Activated T-cell treated with anti-CD3 and anti-CD28 coated beads for 1 hour (primary cell): ENCODE data around the gene TYW1.
"Not testable (repeated sequence)": the region's sequence is repeated elsewhere in the genome, so short reads cannot be mapped to it uniquely, and the experiment has no call there.

Source experiments
- DNase-seq: peaks from one replicate; pipeline ENCODE4 v3.0.0-alpha.2; 2020; ENCODE audit warnings: low read depth

TYW1 gene

DNA sequence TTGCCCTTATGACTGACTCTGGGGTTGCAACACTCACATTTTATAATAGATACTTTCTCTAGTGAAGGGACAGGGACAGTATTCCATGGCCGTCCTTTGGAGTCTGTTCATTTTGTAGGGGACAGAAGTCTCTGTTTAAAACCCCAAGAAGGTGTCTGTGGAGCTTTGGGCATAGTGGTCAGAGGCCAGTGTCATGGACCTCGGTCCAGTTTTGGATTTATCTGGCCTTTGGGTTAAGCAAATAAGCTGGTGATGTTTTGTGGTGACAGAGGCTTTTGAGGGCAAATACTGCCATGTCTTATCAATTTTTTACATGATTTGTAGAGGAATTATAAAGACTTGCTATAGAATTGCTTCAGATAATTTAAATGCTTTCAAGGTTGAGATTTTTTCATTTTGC, 50.2 kb downstream of the TYW1 start:
- DNase-seq: not testable (repeated sequence)

DNA sequence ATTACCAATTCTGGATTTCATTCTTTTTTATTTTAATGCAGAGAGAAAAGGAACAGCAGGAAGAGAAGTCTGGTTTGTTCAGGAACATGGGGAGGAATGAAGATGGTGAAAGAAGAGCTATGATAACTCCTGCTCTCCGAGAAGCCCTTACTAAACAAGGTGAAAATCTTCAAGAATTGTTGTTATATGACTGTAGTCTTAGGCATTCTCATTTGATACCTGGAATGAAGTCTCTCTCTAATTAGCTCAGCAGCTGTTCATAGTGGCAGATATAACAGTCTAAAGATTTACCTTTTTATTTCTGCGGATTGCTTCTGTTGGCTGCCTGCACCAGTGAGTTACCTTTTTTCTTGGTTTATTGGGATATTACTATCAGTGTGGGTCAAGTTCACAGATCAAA, 53.3 kb downstream of the TYW1 start:
- DNase-seq: not testable (repeated sequence)

DNA sequence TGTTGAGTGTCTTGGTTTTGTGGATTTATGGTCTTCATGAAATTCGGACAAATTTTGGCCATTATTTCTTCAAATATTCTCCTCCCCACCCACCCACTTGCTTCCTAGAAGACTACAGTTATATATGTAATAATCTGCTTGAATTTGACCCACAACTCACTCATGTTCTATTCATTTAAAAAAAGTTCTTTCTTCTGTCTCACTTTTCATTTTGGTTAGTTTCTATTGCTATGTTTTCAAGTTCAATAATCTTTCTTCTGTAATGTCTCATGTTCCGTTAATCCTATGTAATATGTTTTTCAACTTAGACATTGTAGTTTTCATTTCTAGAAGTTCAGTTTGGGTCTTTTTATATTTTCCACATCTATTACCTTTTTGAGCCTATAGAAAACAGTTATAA, 55.5 kb downstream of the TYW1 start:
- DNase-seq: not testable (repeated sequence)

DNA sequence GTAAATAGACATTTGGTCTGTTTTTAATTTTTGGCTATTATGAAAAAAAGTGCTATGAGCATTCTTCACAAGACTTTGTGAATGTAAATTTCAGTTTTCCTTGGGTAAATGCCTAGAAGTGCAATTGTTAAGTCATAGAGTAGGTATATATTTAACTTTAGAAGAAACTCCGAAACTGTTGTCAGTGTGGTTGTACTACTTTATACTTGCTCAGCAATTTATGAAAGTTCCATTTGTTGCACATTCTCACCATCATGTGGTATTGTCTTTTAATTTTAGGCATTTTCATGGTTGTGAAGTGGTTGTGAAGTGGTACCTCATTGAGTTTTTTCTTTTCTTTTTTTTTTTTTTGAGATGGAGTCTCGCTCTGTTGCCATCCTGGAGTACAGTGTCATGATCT, 60.0 kb downstream of the TYW1 start:
- DNase-seq: no peak

DNA sequence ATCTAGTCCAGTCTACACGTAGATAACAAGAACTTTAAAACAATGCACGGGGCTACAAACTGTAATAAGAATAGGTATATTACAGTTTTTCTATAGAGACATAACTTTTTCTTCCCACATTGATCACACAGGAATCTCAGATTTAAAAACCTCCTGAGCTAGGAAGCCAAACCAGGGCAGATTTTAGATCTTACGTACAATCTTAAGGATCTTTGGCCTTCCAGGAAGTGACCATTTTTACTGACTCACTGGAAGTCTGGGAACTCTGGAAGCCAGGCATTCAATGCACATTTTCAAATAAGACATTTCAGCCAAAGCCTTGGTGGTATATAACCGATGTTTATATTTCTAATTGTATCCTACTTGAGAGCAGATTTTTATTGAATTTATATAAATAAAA, 64.7 kb downstream of the TYW1 start:
- DNase-seq: not testable (repeated sequence)

DNA sequence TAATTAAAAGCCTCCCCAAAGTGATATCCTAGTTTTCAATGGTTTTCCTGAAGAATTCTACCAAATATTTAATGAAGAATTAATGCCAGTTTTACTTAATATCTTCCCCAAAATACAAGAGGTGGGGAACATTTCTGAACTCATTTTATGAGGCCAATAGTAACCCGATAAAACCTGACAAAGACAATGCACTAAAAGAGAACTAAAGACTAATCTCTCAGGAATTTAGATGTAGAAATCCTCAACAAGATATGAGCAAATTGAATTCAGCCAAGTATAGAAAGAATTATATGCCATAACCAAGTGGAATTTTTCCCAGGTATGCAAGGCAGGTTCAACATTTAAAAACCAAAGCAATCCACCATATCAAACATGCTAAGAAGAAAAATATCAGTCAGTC, 66.2 kb downstream of the TYW1 start:
- not testable (repeated sequence) for DNase-seq

DNA sequence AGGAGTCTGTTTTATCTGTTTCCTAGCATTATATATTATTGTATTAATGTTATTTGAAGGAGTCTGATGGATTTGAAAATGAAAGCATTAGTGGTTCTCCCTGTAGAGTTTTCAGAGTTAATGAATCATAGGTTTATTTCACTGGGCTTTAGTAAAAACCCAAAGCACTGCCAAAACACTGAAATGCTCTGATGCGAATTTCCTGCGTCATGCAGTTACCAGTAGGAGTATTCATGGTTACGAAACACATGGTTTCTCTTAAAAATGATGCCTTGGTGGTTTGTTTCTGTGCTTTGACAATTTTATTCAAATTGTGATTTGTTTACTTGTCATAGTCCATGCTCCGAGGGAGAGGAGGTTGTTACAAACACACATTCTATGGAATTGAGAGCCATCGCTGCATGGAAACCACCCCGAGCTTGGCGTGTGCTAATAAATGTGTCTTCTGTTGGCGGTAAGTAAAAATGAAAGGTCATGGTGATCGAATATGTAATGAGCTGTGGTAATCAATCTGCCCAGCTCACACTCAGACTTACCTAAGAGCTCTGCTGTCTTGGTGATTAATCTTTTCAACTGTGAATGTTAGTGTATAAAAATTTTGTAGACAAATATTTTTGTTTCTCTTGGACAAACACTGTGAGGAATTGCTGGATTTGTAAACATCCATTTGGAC, 70.5 kb downstream of the TYW1 start:
- not testable (repeated sequence) for DNase-seq

DNA sequence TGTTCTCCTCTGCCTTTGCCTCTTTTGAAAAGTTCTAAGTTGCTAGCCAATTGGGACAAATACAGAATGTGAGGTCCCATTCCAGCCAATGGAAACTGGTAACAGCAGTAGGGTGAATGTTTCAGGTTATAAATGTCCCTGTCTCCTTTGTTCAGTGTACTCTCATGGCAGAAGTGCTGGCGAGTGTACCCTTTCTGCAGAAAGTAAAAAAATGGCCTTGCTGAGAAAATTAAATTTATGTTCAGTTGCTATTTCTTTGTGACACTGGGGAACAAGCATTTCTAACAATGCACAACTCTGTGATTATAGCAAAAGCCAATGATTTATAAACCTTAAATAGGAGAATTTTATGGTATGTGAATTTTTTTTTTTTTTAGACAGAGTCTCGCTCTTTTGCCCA, 79.5 kb downstream of the TYW1 start:
- DNase-seq: not testable (repeated sequence)

DNA sequence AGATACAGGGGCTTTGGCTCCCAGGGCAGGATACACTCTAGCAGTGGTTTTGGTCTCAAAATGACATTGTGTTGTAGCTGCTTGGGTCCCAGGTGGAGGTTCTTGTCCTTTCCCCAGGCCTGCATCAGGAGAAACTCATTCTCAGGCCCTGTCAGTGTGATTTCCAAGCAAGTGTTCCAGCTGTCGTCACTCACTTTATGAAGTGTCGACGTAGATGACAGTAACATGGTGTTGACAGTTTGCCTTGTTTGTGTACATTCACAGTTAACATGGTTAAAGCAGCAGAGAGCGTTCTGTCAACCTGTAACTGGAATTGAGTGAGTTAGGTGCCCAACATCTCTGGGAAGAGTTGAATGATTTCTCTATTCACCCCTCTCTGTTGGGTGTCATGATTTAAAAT, 86.2 kb downstream of the TYW1 start:
- not testable (repeated sequence) for DNase-seq

DNA sequence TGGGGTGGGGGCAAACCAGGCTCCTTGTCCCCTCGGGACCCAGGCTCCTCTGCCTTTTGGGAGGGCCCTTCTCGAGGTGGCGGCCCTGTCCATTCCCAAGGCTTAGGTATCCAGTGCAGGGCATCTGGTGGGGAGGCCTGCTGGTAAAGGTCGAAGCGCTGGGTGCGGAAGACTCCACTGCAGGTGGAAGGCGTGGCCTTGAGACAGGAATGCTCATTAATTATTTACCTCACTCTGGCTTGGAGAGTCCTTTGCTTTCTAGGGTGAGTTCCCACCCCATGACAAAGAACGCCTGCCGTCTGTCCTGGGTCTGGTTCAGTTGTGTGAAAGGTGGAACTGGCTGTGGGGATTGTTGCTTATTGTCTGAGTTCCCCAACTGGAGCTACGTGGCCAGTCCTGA, 92.6 kb downstream of the TYW1 start:
- DNase-seq: not testable (repeated sequence)

DNA sequence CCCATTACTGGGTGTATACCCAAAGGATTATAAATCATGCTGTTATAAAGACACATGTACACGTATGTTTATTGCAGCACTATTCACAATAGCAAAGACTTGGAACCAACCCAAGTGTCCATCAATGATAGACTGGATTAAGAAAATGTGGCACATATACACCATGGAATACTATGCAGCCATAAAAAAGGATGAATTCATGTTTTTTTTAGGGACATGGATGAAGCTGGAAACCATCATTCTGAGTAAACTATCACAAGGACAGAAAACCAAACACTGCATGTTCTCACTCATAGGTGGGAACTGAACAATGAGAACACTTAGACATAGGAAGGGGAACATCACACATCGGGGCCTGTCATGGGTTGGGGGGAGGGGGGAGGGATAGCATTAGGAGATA, 94.4 kb downstream of the TYW1 start:
- DNase-seq: not testable (repeated sequence)

DNA sequence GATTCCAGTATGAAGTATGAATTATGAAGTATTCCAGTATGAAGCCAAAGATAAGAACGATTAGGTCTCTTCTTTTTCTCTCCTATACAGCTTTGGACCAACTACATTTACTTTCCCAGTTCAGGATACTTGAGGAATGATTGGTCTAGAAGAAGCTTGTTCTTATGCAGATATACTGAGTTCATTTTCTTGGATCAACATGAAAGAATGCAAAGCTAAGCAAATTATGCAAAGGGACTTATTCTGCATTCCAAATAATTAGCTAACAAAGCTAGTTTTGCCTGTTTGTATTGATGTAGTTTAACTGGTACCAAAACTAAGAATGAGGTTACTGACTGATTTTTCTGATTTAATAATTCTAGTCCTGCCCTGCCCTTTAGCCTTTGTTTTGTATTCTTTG, 101.4 kb downstream of the TYW1 start:
- DNase-seq: not testable (repeated sequence)

DNA sequence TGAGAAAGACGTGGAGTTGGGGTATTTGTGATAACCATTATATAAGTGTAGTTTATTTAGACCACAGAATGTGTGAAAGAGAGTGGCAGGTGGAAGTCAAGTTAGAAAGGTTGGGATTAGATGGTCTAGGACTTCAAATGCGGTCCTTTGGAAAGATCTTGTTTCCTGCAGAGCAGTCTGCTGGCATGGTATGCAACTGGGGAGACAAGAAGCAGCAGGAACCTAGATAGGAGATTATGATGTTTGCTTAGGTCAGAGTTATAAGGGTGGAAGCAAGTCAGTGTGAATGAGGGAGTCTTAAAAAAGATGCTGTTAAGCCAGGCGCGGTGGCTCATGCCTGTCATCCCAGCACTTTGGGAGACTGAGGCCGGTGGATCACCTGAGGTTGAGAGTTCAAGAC, 102.8 kb downstream of the TYW1 start:
- DNase-seq: not testable (repeated sequence)

DNA sequence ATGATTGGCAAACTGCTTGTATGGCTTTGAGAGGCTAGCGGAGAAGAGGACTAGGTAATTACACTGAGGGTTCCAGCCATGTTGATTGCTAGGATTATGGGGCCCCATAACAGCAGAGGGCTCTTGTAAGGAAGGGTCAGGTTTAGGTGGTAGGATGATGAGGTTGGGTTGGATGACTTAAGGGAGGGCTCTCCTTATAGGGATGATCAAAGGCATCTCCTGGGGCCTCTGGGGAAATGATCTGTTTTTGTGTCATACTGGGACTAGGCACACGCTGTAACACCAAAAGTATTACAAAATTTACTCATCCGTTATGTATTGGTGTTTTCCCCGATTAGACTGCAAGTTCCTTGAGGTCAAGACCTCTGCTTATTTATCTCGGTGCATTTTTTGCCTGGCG, 103.4 kb downstream of the TYW1 start:
- DNase-seq: not testable (repeated sequence)

DNA sequence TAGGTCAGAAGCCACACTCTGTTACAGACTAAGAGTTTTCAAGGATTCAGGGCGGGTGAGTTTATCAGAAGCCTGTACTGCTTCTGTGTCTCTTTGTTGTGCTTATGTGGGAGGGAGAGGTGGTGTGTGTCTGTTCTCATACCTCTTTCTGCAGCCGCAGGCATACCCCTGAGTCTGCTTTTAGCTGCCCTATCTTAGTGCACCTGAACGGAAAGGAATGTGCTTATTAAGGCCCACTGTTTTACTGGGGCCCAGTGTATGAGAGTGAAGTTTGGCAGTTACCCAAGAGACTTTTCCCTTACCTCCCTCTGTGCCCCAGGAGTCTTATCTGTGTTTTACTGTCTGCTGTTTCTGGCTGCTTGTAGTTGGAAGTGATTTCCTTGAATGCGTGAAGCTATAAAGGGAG, 104.3 kb downstream of the TYW1 start:
- DNase-seq: no peak

DNA sequence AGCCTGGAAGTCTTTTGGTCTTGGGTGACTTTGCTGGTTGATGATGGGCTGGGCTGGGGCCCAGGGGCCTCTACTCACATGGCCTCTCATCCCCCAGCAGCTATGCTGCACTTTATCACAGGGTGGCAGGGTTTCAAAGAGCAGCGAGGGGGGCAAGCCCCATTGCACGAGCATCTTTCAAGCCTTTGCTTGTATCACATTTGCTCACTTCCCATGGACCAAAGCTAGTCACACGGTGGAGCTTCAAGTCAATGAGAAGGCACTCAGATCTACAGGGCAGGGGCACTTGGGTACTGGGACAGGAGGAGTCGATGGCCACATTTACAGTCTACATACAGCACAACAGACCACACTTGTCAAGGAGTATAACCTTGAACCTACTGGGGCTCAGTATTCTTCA, 108.3 kb downstream of the TYW1 start:
- not testable (repeated sequence) for DNase-seq

DNA sequence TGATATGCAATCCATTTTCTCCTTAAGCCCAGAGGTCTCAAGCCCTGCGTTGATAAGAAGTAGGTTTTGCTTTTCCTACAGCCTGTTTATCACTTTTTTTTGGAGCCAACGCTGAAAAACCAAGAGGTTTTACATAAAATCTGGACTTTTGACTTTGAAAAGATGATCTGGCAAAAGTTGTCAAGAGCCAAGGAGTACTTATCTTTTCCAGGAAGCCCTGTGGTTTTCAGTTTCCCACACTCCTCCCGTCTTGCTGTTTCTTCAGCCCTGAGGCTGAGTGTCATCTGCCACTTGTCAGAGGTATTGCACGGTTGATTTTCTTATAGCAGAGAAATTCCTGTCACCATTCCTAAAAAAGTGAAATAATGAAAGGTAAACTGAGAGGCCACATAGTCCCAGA, 108.7 kb downstream of the TYW1 start:
- no peak for DNase-seq

DNA sequence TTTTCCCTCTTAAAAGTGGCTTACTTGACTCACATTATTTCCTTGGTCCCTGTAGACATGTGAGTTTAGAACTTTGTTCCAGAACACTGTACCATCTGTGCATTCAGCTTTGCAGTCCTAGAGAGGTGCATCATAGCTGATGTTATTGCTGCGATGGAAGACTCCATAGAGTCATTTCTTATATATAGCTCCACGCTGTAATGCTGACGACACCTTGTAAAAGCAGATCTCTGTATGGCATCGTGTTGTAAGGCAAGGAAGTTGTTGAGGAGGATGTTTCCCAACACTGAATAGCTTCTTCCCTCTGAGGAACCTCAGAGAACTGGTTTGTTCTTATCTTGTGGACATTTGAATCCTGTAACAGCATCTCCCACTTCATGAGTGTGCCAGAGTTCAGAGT, 109.6 kb downstream of the TYW1 start:
- not testable (repeated sequence) for DNase-seq

DNA sequence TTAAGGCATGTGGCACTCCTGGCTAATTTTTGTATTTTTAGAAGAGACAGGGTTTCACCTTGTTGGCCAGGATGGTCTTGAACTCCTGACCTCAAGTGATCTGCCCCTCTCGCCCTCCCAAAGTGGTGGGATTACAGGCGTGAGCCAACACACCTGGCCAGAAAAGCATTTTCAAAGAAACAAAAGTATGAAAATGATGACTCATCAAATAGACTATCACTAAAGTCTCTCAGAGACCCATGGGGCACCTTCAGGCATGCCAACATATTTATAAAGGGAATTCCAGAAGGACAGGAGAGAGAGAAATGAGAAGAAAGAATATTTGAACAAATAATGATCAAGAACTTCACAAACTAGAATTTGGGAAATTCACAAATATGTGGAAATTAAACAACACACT, 114.7 kb downstream of the TYW1 start:
- not testable (repeated sequence) for DNase-seq

DNA sequence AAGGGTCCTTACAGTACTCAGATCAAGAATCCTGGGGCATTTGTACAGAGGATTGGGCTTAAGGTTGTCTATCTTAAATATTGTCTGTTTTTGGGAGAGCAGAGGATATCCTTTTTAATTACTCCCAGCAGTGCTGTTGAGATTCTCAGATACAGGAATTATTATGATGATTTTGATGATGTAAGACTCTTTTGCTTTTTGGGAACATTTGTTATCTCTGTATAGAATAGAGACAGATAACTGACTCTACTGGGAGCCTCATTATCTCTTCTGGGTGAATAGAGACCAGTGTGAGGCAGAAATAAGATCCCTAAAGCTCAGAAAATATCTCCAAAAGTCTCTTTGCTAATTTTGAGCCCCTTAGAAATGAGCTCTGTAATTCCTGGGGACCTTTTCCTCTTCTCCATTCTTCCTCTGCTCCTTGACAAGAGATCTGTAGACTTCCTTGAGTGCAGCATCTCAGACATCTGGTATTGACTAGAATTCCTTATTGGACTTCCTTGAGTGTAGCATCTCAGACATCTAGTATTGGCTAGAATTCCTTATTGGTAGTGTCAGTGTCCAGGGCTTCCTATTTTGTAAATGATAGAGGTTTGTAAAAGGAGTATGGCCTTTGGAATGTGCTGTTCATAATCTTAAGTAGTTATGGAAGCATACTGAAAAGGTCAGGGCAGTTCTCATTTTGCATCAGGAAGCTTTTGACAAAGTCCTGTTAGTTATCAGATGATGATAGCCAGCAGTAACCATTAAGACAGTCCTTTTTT, 118.0 kb downstream of the TYW1 start:
- DNase-seq: not testable (repeated sequence)

DNA sequence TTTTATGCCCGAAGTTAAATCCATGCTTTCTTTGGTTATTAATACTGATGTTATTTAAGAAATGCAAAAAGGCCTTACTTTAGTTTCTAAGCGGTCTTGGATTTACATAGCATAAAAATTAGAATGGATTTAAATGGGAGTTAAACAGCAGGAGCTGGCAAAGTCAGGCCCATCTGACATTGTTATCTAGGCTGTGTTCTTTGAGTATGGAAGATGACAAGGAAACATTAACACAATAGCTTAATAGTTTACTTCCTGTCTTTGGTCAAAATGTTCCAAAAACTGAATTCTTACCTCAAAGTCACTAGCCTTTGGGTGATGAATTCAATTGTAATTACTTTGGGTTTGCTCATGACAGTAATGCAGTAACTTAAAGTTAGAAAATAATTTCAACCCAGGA, 123.9 kb downstream of the TYW1 start:
- DNase-seq: not testable (repeated sequence)

DNA sequence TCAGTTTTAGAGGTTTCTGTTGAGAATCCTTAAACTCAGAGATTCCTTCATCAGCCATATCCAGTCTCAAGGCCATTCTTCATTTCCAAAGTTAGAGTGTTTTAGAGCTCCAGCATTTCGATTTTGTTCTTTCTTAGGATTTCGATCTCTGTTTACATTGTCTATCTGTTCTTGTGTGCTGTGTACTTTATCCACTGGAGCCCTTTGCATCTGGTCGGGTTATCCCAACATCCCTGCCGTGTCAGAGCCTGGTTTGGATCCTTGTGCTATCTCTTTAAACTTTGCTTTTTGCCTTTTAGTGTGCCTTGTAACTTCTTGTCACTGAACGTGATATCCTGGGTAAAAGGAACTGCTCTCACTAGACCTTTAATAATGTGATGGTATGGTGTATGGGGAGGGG, 131.6 kb downstream of the TYW1 start:
- DNase-seq: not testable (repeated sequence)

DNA sequence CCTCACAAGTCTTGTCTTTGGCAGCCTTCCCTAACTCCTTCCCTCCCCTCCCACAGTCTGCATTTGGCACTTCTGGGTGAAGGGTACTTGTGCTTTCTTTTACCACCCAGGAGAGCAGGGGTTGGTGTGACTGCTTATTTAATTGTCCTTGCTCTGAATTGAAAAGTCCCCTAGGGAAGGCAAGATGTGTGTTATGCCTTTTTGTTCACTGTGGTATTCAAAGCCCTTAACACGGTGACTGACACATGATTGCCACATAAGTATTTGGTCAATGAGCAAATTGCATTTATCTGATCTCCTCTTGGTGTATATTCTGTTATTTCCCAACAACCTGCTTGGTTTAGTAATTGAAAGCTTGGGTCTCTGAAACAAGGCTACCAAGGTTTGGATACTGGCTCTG, 134.1 kb downstream of the TYW1 start:
- DNase-seq: not testable (repeated sequence)

DNA sequence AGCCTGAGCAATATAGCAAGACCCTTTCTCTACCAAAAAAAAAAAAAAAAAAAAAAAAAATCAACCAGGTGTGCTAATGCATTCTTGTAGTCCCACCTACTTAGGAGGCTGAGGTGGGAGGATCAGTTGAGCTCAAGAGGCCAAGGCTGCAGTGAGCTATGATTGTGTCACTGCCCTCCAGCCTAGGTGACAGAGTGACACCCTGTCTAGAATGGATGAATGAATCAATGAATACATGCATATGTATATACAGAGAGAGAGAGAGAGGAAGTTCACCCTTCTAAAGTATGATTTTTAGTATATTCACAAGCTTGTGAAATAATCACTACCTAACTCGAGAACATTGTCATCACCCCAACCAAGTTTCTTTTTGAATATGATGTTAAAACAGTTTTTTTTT, 138.3 kb downstream of the TYW1 start:
- DNase-seq: not testable (repeated sequence)
